ENCODE measurements around the gene BCLAF3.

DNA sequence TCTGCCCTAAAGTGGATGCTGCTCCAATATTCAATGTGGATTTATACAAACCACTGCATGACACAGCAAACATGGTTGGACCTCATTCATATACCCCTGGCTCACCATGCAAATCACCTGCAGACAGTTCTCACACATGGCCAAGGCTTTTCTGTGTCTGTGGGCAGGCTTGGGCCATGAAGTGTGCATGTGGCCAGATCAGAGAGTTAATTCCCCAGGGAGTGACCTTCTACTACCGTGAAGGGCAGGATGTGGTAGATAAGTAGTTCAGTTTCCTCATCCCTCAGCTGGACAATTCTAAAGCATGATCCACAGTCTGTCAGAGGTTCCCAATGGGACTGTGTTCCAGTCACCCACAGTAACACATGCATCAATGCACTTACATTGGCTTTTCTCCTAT, 24.6 kb upstream of the BCLAF3 start:
- TF ChIP-seq, protein P1, sequence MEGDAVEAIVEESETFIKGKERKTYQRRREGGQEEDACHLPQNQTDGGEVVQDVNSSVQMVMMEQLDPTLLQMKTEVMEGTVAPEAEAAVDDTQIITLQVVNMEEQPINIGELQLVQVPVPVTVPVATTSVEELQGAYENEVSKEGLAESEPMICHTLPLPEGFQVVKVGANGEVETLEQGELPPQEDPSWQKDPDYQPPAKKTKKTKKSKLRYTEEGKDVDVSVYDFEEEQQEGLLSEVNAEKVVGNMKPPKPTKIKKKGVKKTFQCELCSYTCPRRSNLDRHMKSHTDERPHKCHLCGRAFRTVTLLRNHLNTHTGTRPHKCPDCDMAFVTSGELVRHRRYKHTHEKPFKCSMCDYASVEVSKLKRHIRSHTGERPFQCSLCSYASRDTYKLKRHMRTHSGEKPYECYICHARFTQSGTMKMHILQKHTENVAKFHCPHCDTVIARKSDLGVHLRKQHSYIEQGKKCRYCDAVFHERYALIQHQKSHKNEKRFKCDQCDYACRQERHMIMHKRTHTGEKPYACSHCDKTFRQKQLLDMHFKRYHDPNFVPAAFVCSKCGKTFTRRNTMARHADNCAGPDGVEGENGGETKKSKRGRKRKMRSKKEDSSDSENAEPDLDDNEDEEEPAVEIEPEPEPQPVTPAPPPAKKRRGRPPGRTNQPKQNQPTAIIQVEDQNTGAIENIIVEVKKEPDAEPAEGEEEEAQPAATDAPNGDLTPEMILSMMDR (IDR thresholded peaks at IDR 0.05; ENCODE audit: low read depth, low read length, missing input control) = no peak
- TF ChIP-seq, protein P2, sequence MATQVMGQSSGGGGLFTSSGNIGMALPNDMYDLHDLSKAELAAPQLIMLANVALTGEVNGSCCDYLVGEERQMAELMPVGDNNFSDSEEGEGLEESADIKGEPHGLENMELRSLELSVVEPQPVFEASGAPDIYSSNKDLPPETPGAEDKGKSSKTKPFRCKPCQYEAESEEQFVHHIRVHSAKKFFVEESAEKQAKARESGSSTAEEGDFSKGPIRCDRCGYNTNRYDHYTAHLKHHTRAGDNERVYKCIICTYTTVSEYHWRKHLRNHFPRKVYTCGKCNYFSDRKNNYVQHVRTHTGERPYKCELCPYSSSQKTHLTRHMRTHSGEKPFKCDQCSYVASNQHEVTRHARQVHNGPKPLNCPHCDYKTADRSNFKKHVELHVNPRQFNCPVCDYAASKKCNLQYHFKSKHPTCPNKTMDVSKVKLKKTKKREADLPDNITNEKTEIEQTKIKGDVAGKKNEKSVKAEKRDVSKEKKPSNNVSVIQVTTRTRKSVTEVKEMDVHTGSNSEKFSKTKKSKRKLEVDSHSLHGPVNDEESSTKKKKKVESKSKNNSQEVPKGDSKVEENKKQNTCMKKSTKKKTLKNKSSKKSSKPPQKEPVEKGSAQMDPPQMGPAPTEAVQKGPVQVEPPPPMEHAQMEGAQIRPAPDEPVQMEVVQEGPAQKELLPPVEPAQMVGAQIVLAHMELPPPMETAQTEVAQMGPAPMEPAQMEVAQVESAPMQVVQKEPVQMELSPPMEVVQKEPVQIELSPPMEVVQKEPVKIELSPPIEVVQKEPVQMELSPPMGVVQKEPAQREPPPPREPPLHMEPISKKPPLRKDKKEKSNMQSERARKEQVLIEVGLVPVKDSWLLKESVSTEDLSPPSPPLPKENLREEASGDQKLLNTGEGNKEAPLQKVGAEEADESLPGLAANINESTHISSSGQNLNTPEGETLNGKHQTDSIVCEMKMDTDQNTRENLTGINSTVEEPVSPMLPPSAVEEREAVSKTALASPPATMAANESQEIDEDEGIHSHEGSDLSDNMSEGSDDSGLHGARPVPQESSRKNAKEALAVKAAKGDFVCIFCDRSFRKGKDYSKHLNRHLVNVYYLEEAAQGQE (IDR thresholded peaks at IDR 0.05) = no peak
- TF ChIP-seq, protein P3, sequence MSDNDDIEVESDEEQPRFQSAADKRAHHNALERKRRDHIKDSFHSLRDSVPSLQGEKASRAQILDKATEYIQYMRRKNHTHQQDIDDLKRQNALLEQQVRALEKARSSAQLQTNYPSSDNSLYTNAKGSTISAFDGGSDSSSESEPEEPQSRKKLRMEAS (IDR thresholded peaks at IDR 0.05) = no peak
- TF ChIP-seq SP1 (IDR thresholded peaks at IDR 0.05) (no peak), RAD21 (IDR thresholded peaks at IDR 0.05) (no peak), TAF1 (conservative IDR thresholded peaks at IDR 0.05) (no peak), NR2F2 (IDR thresholded peaks at IDR 0.05) (no peak), FOXA1 (IDR thresholded peaks at IDR 0.05) (no peak), RXRA (IDR thresholded peaks at IDR 0.05) (no peak), JUND (IDR thresholded peaks at IDR 0.05) (no peak), EGR1 (IDR thresholded peaks at IDR 0.05; ENCODE audit: low read depth in 2 of 2) (no peak), GABPA (IDR thresholded peaks at IDR 0.05 in 1 of 2, conservative IDR thresholded peaks at IDR 0.05 in 1 of 2) (no peak)
- TF ChIP-seq, protein P4, sequence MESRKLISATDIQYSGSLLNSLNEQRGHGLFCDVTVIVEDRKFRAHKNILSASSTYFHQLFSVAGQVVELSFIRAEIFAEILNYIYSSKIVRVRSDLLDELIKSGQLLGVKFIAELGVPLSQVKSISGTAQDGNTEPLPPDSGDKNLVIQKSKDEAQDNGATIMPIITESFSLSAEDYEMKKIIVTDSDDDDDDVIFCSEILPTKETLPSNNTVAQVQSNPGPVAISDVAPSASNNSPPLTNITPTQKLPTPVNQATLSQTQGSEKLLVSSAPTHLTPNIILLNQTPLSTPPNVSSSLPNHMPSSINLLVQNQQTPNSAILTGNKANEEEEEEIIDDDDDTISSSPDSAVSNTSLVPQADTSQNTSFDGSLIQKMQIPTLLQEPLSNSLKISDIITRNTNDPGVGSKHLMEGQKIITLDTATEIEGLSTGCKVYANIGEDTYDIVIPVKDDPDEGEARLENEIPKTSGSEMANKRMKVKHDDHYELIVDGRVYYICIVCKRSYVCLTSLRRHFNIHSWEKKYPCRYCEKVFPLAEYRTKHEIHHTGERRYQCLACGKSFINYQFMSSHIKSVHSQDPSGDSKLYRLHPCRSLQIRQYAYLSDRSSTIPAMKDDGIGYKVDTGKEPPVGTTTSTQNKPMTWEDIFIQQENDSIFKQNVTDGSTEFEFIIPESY (IDR thresholded peaks at IDR 0.05) = no peak

Data from liver (tissue), 3 donors.